WTC11 (cell line): Measurements from ENCODE around the gene RAB11FIP3. TPM values are rescaled to one million over a fixed set of nuclear protein-coding genes. Genes with fewer than 3 reads are reported as not detected.

Source experiments
- ATAC-seq: fragments of 200-7000 bp; cut with Tn5 transposase; 2 replicates; pipeline ENCODE4 v1.10.0; 2021; ENCODE audit warnings: mild to moderate bottlenecking, moderate library complexity
- CTCF ChIA-PET: fragments of 300-600 bp; sonication (Branson Sonifier 250); formaldehyde crosslinking; loops from one replicate; lab custom pipeline; 2021; ENCODE audit warnings: antibody characterized with exemption; lab: Charles Lee
- POLR2A ChIA-PET: fragments of 350-600 bp; sonication (Branson Sonifier 250); formaldehyde crosslinking; loops from one replicate; lab custom pipeline; 2021; ENCODE audit warnings: antibody characterized with exemption; lab: Charles Lee
- DNase-seq: peaks from one replicate; pipeline ENCODE4 v3.0.0; 2021; ENCODE audit warnings: low spot score
- H3K27ac Mint-ChIP-seq: 2 replicates; pipeline ENCODE4 v1.8.0; 2021; ENCODE audit warnings: mixed read lengths
- H3K27me3 Mint-ChIP-seq: 2 replicates; pipeline ENCODE4 v1.8.0; 2021; ENCODE audit warnings: low read depth, mild to moderate bottlenecking, moderate library complexity, mixed read lengths
- H3K36me3 Mint-ChIP-seq: 2 replicates; pipeline ENCODE4 v1.8.0; 2021; ENCODE audit warnings: mixed read lengths
- H3K4me1 Mint-ChIP-seq: 2 replicates; pipeline ENCODE4 v1.8.0; 2022; ENCODE audit warnings: mixed read lengths
- H3K4me3 Mint-ChIP-seq: 2 replicates; pipeline ENCODE4 v1.8.0; 2021; ENCODE audit warnings: mild to moderate bottlenecking, moderate library complexity, mixed read lengths
- H3K9me3 Mint-ChIP-seq: 2 replicates; pipeline ENCODE4 v1.8.0; 2021; ENCODE audit warnings: mixed read lengths
- FOXK1 ChIP-seq: sonication (generic); formaldehyde crosslinking; IDR thresholded peaks from 2 replicates; pipeline ENCODE4 v1.8.0; 2022; ENCODE audit warnings: mild to moderate bottlenecking, moderate library complexity, missing genetic modification reagents
- FOXP1 ChIP-seq: sonication (generic); formaldehyde crosslinking; IDR thresholded peaks from 2 replicates; pipeline ENCODE4 v1.8.0; 2022; ENCODE audit warnings: missing genetic modification reagents, mild to moderate bottlenecking, moderate library complexity, borderline replicate concordance
- MAX ChIP-seq: sonication (generic); formaldehyde crosslinking; IDR thresholded peaks from 2 replicates; pipeline ENCODE4 v1.8.0; 2022; ENCODE audit warnings: mild to moderate bottlenecking, missing genetic modification reagents
- MYBL2 ChIP-seq: sonication (generic); formaldehyde crosslinking; IDR thresholded peaks from 2 replicates; pipeline ENCODE4 v1.8.1; 2023; ENCODE audit warnings: mild to moderate bottlenecking, moderate library complexity, missing genetic modification reagents
- NFYB ChIP-seq: sonication (generic); formaldehyde crosslinking; conservative IDR thresholded peaks from 2 replicates; pipeline ENCODE4 v1.8.0; 2022; ENCODE audit warnings: low read depth, missing genetic modification reagents
- PRDM15 ChIP-seq: sonication (generic); formaldehyde crosslinking; IDR thresholded peaks from 2 replicates; pipeline ENCODE4 v1.8.0; 2022; ENCODE audit warnings: missing genetic modification reagents
- SP1 ChIP-seq: sonication (generic); formaldehyde crosslinking; conservative IDR thresholded peaks from 2 replicates; pipeline ENCODE4 v1.8.1; 2022; ENCODE audit warnings: missing genetic modification reagents
- STAT6 ChIP-seq: sonication (generic); formaldehyde crosslinking; conservative IDR thresholded peaks from 2 replicates; pipeline ENCODE4 v1.8.1; 2023; ENCODE audit warnings: mild to moderate bottlenecking, low read depth, missing genetic modification reagents, moderate library complexity
- TCF7 ChIP-seq: sonication (generic); formaldehyde crosslinking; IDR thresholded peaks from 2 replicates; pipeline ENCODE4 v1.8.0; 2022; ENCODE audit warnings: mild to moderate bottlenecking, low read depth, missing genetic modification reagents, moderate library complexity
- USF1 ChIP-seq: sonication (generic); formaldehyde crosslinking; IDR thresholded peaks from 2 replicates; pipeline ENCODE4 v1.8.0; 2022; ENCODE audit warnings: mild to moderate bottlenecking, missing genetic modification reagents
- USF2 ChIP-seq: sonication (generic); formaldehyde crosslinking; IDR thresholded peaks from 2 replicates; pipeline ENCODE4 v1.8.1; 2023; ENCODE audit warnings: mild to moderate bottlenecking, missing genetic modification reagents, moderate library complexity
- ZNF416 ChIP-seq: fragments of 250-450 bp; sonication (Bioruptor Pico); IDR thresholded peaks from 2 replicates; pipeline ENCODE4 v1.9.0; 2021; ENCODE audit warnings: mild to moderate bottlenecking, inconsistent platforms
- total RNA-seq: library from RNA; stranded (reverse); gene quantifications from 3 replicates; pipeline ENCODE4 v1.2.3, GENCODE V29; 2021

RAB11FIP3 gene
- total RNA-seq, 1 experiment from 2014 or later: 38.6 TPM

GRCh38 chr16:378821-379182, 46.6 kb upstream of the RAB11FIP3 start:
- no peaks in the 10 kb centered on the region for H3K27me3 Mint-ChIP-seq
- DNase-seq (no peak), ATAC-seq (no peak)
- peaks cover 4% of the 10 kb centered on the region for H3K36me3 Mint-ChIP-seq
- CTCF ChIA-PET: interaction anchor here (0.6 to 2.6 kb wide), 9 partner anchors 15 to 313 kb away, joined by 3 to 15 read pairs (median 4); partner anchors contain the start of gene AXIN1
- POLR2A ChIA-PET: interaction anchor here (0.6 to 0.9 kb wide), 2 partner anchors 8 to 23 kb away, joined by 3 read pairs; partner anchors contain the start of genes DECR2 and MRPL28
- H3K9me3 Mint-ChIP-seq: no peaks in the 10 kb centered on the region
- TF ChIP-seq FOXP1 (CRISPR knock-in tag) (peak; percentile 69; the same call in 1 of the 2 replicates), STAT6 (CRISPR knock-in tag) (no peak)
- H3K27ac Mint-ChIP-seq: no peak overlapping the region
- H3K4me1 Mint-ChIP-seq: peaks cover 22% of the 10 kb centered on the region
- peak overlapping the region; percentile 79 for H3K4me3 Mint-ChIP-seq

- peak; percentile 83 for DNase-seq
Observed at GRCh38 chr16:379183-379960, 46.1 kb upstream of the RAB11FIP3 start.

More at GRCh38 chr16:379183-379960, 46.1 kb upstream of the RAB11FIP3 start:
- ATAC-seq: peak; percentile 75
- peak overlapping the region; percentile 79 for H3K4me3 Mint-ChIP-seq
- ChIA-PET CTCF (interaction anchor here (0.6 to 2.6 kb wide), 9 partner anchors 15 to 314 kb away, joined by 3 to 15 read pairs (median 4); partner anchors contain the start of gene AXIN1), POLR2A (interaction anchor here (0.6 to 1.4 kb wide), 4 partner anchors 9 to 66 kb away, joined by 3 to 4 read pairs (median 4); partner anchors contain the start of genes DECR2 and MRPL28)
- H3K27ac Mint-ChIP-seq: no peak overlapping the region; the same call in 1 of the 2 replicates
- peaks cover 28% of the 10 kb centered on the region for H3K4me1 Mint-ChIP-seq
- no peaks in the 10 kb centered on the region for H3K27me3 Mint-ChIP-seq
- peaks cover 4% of the 10 kb centered on the region for H3K36me3 Mint-ChIP-seq
- TF ChIP-seq TCF7 (CRISPR knock-in tag) (no peak), SP1 (CRISPR knock-in tag) (peak; percentile 67; the same call in 1 of the 2 replicates), ZNF416 (peak; percentile 94), FOXP1 (CRISPR knock-in tag) (no peak), MAX (0 out of 2 replicates have a peak, but pooled peaks have one; percentile 36), USF1 (CRISPR knock-in tag) (peak; percentile 79; the same call in 1 of the 2 replicates), FOXK1 (0 out of 2 replicates have a peak, but pooled peaks have one; percentile 13), USF2 (CRISPR knock-in tag) (peak; percentile 83), NFYB (peak; percentile 67), MYBL2 (CRISPR knock-in tag) (no peak), PRDM15 (peak; percentile 89)
- no peaks in the 10 kb centered on the region for H3K9me3 Mint-ChIP-seq
